A549 (cell line): ENCODE measurements around the gene CADPS2. TPM values are rescaled to one million over a fixed set of nuclear protein-coding genes. Genes with fewer than 3 reads are reported as not detected.

Source experiments
- ATAC-seq, 2 experiments: fragments of 200-7000 bp in 1 of 2; fragments of >200 bp in 1 of 2; cut with Nextera tagmentation in 1 of 2; cut with Tn5 transposase in 1 of 2; 3 replicates each; pipeline versions ENCODE4 v1.8.0 to v1.9.1; 2018 to 2020; ENCODE audit warnings: mild to moderate bottlenecking in 1 of 2, moderate library complexity in 1 of 2
- CTCF ChIA-PET: fragments of 300-600 bp; sonication (Branson Sonifier 250); formaldehyde crosslinking; extraction: SDS; loops from one replicate; lab custom pipeline; 2021; ENCODE audit warnings: antibody characterized with exemption, inconsistent platforms; lab: Yijun Ruan, JAX
- POLR2A ChIA-PET: fragments of 350-600 bp; formaldehyde crosslinking; extraction: SDS; loops from one replicate; lab custom pipeline; 2021; ENCODE audit warnings: antibody characterized with exemption, inconsistent platforms; lab: Yijun Ruan, JAX
- DNase-seq, 2 experiments: peaks; one replicate each; pipeline versions ENCODE4 v3.0.0 to v3.0.0-alpha.2; 2011 to 2016; ENCODE audit warnings: low read depth in 1 of 2, low spot score in 1 of 2
- FAIRE-seq: peaks from 2 replicates; lab custom pipeline; 2011; peaks lifted over from hg19 to GRCh38; lab: Jason Lieb, UNC
- H3K27ac ChIP-seq, 2 experiments: fragments of >200 bp; sonication (Bioruptor Twin); formaldehyde crosslinking; 3 replicates each; pipeline ENCODE4 v1.5.1; 2016 to 2017
- H3K4me1 ChIP-seq: fragments of >200 bp; sonication (Bioruptor Twin); formaldehyde crosslinking; 3 replicates; pipeline ENCODE4 v1.6.1; 2016
- H3K4me2 ChIP-seq: fragments of >200 bp; sonication (Bioruptor Twin); formaldehyde crosslinking; 3 replicates; pipeline ENCODE4 v1.6.1; 2016
- H3K4me3 ChIP-seq: fragments of >200 bp; sonication (Bioruptor Twin); formaldehyde crosslinking; 3 replicates; pipeline ENCODE4 v1.5.1; 2016
- H3K9me3 ChIP-seq: fragments of >200 bp; sonication (Bioruptor Twin); formaldehyde crosslinking; 3 replicates; pipeline ENCODE4 v1.6.1; 2016
- BHLHE40 ChIP-seq: IDR thresholded peaks from 2 replicates; pipeline ENCODE4 v1.6.1; 2012; ENCODE audit warnings: low read depth, low read length, inconsistent platforms
- CBX2 ChIP-seq: fragments of 200-600 bp; sonication (generic); IDR thresholded peaks from 2 replicates; pipeline ENCODE4 v1.6.1; 2016; ENCODE audit warnings: low read depth, mild to moderate bottlenecking, borderline replicate concordance
- CEBPB ChIP-seq, 2 experiments: fragments of >200 bp in 1 of 2; sonication (Bioruptor Twin) in 1 of 2; formaldehyde crosslinking in 1 of 2; IDR thresholded peaks; 2 replicates each; pipeline ENCODE4 v1.6.1; 2012 to 2016
- CHD2 ChIP-seq: fragments of 150-350 bp; IDR thresholded peaks from 2 replicates; pipeline ENCODE4 v1.6.1; 2014; ENCODE audit warnings: low read length; ENCODE audit not compliant: partially characterized antibody
- EHF ChIP-seq: fragments of 250-450 bp; sonication (Bioruptor Pico); IDR thresholded peaks from 2 replicates; pipeline ENCODE4 v1.5.0; 2020; ENCODE audit warnings: mild to moderate bottlenecking
- EP300 ChIP-seq, 2 experiments: fragments of >200 bp; sonication (Bioruptor Twin); formaldehyde crosslinking; IDR thresholded peaks; 2 replicates in 1 of 2; 3 replicates in 1 of 2; pipeline ENCODE4 v1.6.1; 2016 to 2017
- FOXS1 ChIP-seq: fragments of 250-450 bp; sonication (Bioruptor Pico); IDR thresholded peaks from 2 replicates; pipeline ENCODE4 v1.5.0; 2020; ENCODE audit warnings: mild to moderate bottlenecking, moderate library complexity
- GATA3 ChIP-seq: IDR thresholded peaks from 2 replicates; pipeline ENCODE4 v1.6.1; 2012; ENCODE audit warnings: borderline replicate concordance
- HOXB13 ChIP-seq: fragments of 250-450 bp; sonication (Bioruptor Pico); IDR thresholded peaks from 2 replicates; pipeline ENCODE4 v1.5.0; 2020; ENCODE audit warnings: low read depth, mild to moderate bottlenecking, moderate library complexity
- JUN ChIP-seq, 2 experiments: fragments of >200 bp; sonication (Bioruptor Twin); formaldehyde crosslinking; IDR thresholded peaks; 2 replicates in 1 of 2; 3 replicates in 1 of 2; pipeline ENCODE4 v1.6.1; 2016 to 2017
- JUNB ChIP-seq: fragments of >200 bp; sonication (Bioruptor Twin); formaldehyde crosslinking; IDR thresholded peaks from 2 replicates; pipeline ENCODE4 v1.6.1; 2016
- KDM1A ChIP-seq: fragments of 200-600 bp; sonication (generic); IDR thresholded peaks from 2 replicates; pipeline ENCODE4 v1.6.1; 2016; ENCODE audit warnings: low read depth, mild to moderate bottlenecking
- MAFK ChIP-seq: fragments of 450-650 bp; IDR thresholded peaks from 2 replicates; pipeline ENCODE4 v1.6.1; 2014; ENCODE audit not compliant: partially characterized antibody
- MAZ ChIP-seq: fragments of 150-350 bp; IDR thresholded peaks from 2 replicates; pipeline ENCODE4 v1.6.1; 2014; ENCODE audit warnings: antibody characterized with exemption, low read depth, low read length, borderline replicate concordance
- NPAS2 ChIP-seq: fragments of 250-450 bp; sonication (Bioruptor Pico); IDR thresholded peaks from 2 replicates; pipeline ENCODE4 v1.8.0; 2022; ENCODE audit warnings: mild to moderate bottlenecking, moderate library complexity, borderline replicate concordance
- POLR2AphosphoS2 ChIP-seq: conservative IDR thresholded peaks from 2 replicates; pipeline ENCODE4 v1.6.1; 2012; ENCODE audit warnings: low read length, improper control_type of control experiment, inconsistent platforms
- RARB ChIP-seq: fragments of 250-450 bp; sonication (Bioruptor Pico); IDR thresholded peaks from 2 replicates; pipeline ENCODE4 v1.8.0; 2021; ENCODE audit warnings: mild to moderate bottlenecking, moderate library complexity
- RCOR1 ChIP-seq: fragments of 150-350 bp; IDR thresholded peaks from 2 replicates; pipeline ENCODE4 v1.6.1; 2014; ENCODE audit warnings: antibody characterized with exemption, low read length, low read depth
- RFX5 ChIP-seq: fragments of 450-650 bp; IDR thresholded peaks from 2 replicates; pipeline ENCODE4 v1.7.1; 2014; ENCODE audit warnings: antibody characterized with exemption, mild to moderate bottlenecking, moderate library complexity
- SMC3 ChIP-seq: fragments of >200 bp; sonication (Bioruptor Twin); formaldehyde crosslinking; IDR thresholded peaks from 3 replicates; pipeline ENCODE4 v1.6.1; 2018; ENCODE audit warnings: inconsistent platforms
- ZFP36 ChIP-seq: fragments of 450-650 bp; IDR thresholded peaks from 2 replicates; pipeline ENCODE4 v1.6.1; 2014; ENCODE audit warnings: borderline replicate concordance; ENCODE audit not compliant: partially characterized antibody
- ZNF302 ChIP-seq: fragments of 250-450 bp; sonication (Bioruptor Pico); IDR thresholded peaks from 2 replicates; pipeline ENCODE4 v1.9.0; 2021; ENCODE audit warnings: inconsistent platforms, mild to moderate bottlenecking, moderate library complexity
- ZSCAN20 ChIP-seq: fragments of 250-450 bp; sonication (Bioruptor Pico); IDR thresholded peaks from 2 replicates; pipeline ENCODE4 v1.8.0; 2022; ENCODE audit warnings: mild to moderate bottlenecking, moderate library complexity
- WGBS: methylation state at CpG from one replicate; pipeline ENCODE4 v1.1.6; 2017; ENCODE audit errors: missing lambda C conversion rate; 5-methylcytosine and 5-hydroxymethylcytosine counted together
- polyA plus RNA-seq, 4 experiments: library from polyadenylated mRNA; depleted of rRNA in 3 of 4; stranded (reverse); fragments of >200 nt; fragmentation: RNase III in 1 of 4; extraction: RNeasy Plus Mini Kit Qiagen cat#74134 plus additional on column Dnase treatment in 1 of 4; gene quantifications; 2 replicates in 3 of 4; 3 replicates in 1 of 4; pipeline ENCODE4 v1.2.3, GENCODE V29; 2011 to 2017
- TF ChIP-seq, protein P1 (sequence below): fragments of 150-350 bp; IDR thresholded peaks from 2 replicates; pipeline ENCODE4 v1.6.1; 2014; ENCODE audit warnings: low read depth, mild to moderate bottlenecking, low read length
- TF ChIP-seq, protein P2 (sequence below): fragments of 450-650 bp; IDR thresholded peaks from 2 replicates; pipeline ENCODE4 v1.6.1; 2014; ENCODE audit warnings: antibody characterized with exemption
- TF ChIP-seq, protein P3 (sequence below): fragments of >200 bp; sonication (Bioruptor Twin); formaldehyde crosslinking; IDR thresholded peaks from 3 replicates; pipeline ENCODE4 v1.5.1; 2016
- TF ChIP-seq, protein P4 (sequence below): fragments of 250-450 bp; sonication (Bioruptor Pico); IDR thresholded peaks from 2 replicates; pipeline ENCODE4 v1.5.0; 2020; ENCODE audit warnings: low read depth, mild to moderate bottlenecking, moderate library complexity

Gene CADPS2
- polyA plus RNA-seq, 2 of the 4 experiments (the other 2 are of a cell fraction), result 0.04 to 0.10 TPM

DNA sequence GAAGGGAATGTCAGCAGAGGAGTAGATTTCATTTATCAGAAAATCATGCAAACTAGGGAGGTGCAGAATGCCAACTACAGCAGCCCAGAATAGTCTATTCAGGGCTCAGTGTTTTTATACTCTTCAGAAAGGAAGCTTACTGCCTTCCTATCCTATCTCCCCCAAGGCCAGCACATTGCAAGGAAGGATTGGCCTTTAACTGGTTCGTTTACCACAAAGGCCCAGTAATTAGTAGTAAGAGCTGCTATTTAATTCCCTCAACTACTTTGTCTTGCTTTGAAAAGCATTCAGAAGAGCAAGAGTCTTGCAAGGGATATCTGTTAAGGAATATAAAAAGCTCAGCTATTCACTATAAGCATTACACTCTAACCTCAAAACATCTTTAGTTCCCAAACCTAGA, 97.1 kb downstream of the CADPS2 start:
- POLR2A ChIA-PET, result no interaction called here
- no peaks in the 10 kb centered on the region for H3K9me3 ChIP-seq
- CTCF ChIA-PET, result no interaction called here
- DNase-seq (no peak), ATAC-seq (no peak), FAIRE-seq (no peak)
- TF ChIP-seq KDM1A (no peak), RCOR1 (no peak), CHD2 (no peak), POLR2AphosphoS2 (no peak)
- H3K4me3 ChIP-seq, result no peak overlapping the region
- no peaks in the 10 kb centered on the region for H3K4me1 ChIP-seq
- 0% methylated on average over 1 of the region's 1 CpG for WGBS
- no peak overlapping the region for H3K27ac ChIP-seq
- no peak overlapping the region for H3K4me2 ChIP-seq

DNA sequence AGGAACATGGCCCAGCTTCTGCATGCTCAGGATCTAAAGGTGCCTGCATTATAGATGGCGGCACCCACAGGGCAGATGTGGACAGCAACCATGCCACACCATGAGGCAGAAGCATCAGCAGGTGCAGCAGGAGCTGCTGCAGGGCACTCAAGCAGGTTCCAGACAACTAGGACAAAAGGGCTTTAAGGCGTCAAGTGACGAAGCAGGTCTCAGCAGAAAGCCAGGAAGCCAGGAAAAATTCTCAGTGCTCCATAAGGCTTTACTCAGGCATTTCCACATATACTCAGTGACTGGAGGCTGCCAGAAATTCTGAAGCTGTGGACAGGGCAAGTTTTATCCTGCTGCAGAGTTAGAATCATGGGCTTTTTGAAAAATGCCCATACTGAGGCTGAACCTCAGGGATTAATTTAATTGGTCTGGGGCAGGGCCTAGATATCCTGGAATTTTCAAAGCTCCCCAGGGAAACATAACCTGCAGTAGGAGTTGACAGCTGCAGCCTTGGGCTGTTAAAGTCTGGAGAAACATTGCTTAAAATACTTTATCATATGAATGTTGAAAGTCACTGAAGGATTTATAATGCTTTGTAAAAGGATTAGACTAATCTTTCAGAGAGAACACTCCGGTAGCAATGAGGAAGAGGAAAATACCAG, 115.4 kb downstream of the CADPS2 start:
- no peak for FAIRE-seq
- TF ChIP-seq, protein P1, sequence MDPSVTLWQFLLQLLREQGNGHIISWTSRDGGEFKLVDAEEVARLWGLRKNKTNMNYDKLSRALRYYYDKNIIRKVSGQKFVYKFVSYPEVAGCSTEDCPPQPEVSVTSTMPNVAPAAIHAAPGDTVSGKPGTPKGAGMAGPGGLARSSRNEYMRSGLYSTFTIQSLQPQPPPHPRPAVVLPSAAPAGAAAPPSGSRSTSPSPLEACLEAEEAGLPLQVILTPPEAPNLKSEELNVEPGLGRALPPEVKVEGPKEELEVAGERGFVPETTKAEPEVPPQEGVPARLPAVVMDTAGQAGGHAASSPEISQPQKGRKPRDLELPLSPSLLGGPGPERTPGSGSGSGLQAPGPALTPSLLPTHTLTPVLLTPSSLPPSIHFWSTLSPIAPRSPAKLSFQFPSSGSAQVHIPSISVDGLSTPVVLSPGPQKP, result no peak
- TF ChIP-seq NPAS2 (CRISPR knock-in tag) (no peak), MAFK (no peak), SMC3 (no peak), ZNF302 (CRISPR knock-in tag) (no peak), BHLHE40 (no peak)
- TF ChIP-seq, protein P2, sequence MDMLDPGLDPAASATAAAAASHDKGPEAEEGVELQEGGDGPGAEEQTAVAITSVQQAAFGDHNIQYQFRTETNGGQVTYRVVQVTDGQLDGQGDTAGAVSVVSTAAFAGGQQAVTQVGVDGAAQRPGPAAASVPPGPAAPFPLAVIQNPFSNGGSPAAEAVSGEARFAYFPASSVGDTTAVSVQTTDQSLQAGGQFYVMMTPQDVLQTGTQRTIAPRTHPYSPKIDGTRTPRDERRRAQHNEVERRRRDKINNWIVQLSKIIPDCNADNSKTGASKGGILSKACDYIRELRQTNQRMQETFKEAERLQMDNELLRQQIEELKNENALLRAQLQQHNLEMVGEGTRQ, result no peak
- TF ChIP-seq, all 56 proteins: peak for 0
- Histone ChIP-seq H3K4me3 (no peak overlapping the region), H3K27ac (no peak overlapping the region), H3K9me3 (no peaks in the 10 kb centered on the region), H3K4me1 (no peaks in the 10 kb centered on the region), H3K4me2 (no peak overlapping the region)
- DNase-seq (no peak), ATAC-seq (no peak)
- POLR2A ChIA-PET, result no interaction called here
- CTCF ChIA-PET, result no interaction called here
- WGBS, result 10% methylated on average over 2 of the region's 4 CpGs

DNA sequence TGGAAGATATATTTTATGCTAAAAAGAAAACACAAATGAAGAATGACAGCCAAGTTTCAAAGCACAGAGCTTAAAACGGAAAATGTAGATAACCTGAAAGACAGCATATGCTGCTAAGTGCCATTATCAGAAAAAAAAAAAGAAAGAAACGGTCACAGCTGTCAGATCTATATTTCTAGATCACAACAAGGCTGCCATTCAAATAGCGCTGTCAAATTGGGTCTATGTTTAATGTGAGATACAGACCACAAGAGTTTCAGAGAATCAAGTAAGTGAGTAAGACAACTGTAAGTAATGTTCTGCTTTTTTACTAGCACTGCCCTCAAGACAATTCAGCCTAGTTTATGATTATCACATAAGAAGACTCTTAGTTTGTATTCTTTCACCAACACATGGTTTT, 117.4 kb downstream of the CADPS2 start:
- no peak for DNase-seq
- TF ChIP-seq POLR2AphosphoS2 (no peak), CEBPB (IDR thresholded peaks at IDR 0.05) (no peak), RARB (CRISPR knock-in tag) (no peak), CHD2 (no peak), CBX2 (no peak), RFX5 (no peak), ZFP36 (no peak), JUN (IDR thresholded peaks at IDR 0.05) (no peak), JUNB (no peak), ZSCAN20 (CRISPR knock-in tag) (no peak), HOXB13 (CRISPR knock-in tag) (no peak), EHF (CRISPR knock-in tag) (no peak), SMC3 (no peak), MAZ (no peak), GATA3 (no peak), EP300 (IDR thresholded peaks at IDR 0.05) (no peak), FOXS1 (no peak)
- TF ChIP-seq, protein P1, result no peak
- TF ChIP-seq, protein P3, sequence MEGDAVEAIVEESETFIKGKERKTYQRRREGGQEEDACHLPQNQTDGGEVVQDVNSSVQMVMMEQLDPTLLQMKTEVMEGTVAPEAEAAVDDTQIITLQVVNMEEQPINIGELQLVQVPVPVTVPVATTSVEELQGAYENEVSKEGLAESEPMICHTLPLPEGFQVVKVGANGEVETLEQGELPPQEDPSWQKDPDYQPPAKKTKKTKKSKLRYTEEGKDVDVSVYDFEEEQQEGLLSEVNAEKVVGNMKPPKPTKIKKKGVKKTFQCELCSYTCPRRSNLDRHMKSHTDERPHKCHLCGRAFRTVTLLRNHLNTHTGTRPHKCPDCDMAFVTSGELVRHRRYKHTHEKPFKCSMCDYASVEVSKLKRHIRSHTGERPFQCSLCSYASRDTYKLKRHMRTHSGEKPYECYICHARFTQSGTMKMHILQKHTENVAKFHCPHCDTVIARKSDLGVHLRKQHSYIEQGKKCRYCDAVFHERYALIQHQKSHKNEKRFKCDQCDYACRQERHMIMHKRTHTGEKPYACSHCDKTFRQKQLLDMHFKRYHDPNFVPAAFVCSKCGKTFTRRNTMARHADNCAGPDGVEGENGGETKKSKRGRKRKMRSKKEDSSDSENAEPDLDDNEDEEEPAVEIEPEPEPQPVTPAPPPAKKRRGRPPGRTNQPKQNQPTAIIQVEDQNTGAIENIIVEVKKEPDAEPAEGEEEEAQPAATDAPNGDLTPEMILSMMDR, result no peak
- TF ChIP-seq, protein P4, sequence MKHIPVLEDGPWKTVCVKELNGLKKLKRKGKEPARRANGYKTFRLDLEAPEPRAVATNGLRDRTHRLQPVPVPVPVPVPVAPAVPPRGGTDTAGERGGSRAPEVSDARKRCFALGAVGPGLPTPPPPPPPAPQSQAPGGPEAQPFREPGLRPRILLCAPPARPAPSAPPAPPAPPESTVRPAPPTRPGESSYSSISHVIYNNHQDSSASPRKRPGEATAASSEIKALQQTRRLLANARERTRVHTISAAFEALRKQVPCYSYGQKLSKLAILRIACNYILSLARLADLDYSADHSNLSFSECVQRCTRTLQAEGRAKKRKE (CRISPR knock-in tag), result no peak
- no peak overlapping the region for H3K4me3 ChIP-seq
- POLR2A ChIA-PET, result no interaction called here
- no peak for FAIRE-seq
- CTCF ChIA-PET, result no interaction called here
- no peaks in the 10 kb centered on the region for H3K4me1 ChIP-seq
- WGBS, result 31% methylated on average over 3 of the region's 3 CpGs
- H3K27ac ChIP-seq, result no peak overlapping the region
- H3K4me2 ChIP-seq, result no peak overlapping the region
- no peak for ATAC-seq
- H3K9me3 ChIP-seq, result no peaks in the 10 kb centered on the region
